H9 (cell line): ENCODE data around the gene TSPAN9. TPM values are rescaled to one million over a fixed set of nuclear protein-coding genes. Genes with fewer than 3 reads are reported as not detected.

Experiments
- DNase-seq: peaks from one replicate; pipeline ENCODE4 v3.0.0-alpha.2; 2017
- H2AFZ ChIP-seq: one replicate; pipeline ENCODE4 v1.6.1; 2013; ENCODE audit warnings: mild to moderate bottlenecking, low read length, control low read depth, moderate library complexity
- H2AK5ac ChIP-seq: 2 replicates; pipeline ENCODE4 v1.6.1; 2013; ENCODE audit warnings: low read length, control low read depth, mixed read lengths; ENCODE audit not compliant: insufficient read length
- H2BK120ac ChIP-seq: one replicate; pipeline ENCODE4 v1.6.1; 2013; ENCODE audit warnings: low read depth, mild to moderate bottlenecking, low read length, control low read depth, inconsistent platforms; ENCODE audit not compliant: poor library complexity, severe bottlenecking
- H2BK12ac ChIP-seq: 2 replicates; pipeline ENCODE4 v1.6.1; 2013; ENCODE audit warnings: low read length, control low read depth, mixed read lengths, low read depth; ENCODE audit not compliant: insufficient read length
- H2BK15ac ChIP-seq: 2 replicates; pipeline ENCODE4 v1.6.1; 2013; ENCODE audit warnings: low read depth, low read length, control low read depth
- H2BK20ac ChIP-seq: one replicate; pipeline ENCODE4 v1.6.1; 2013; ENCODE audit warnings: low read depth, mild to moderate bottlenecking, low read length, control low read depth, inconsistent platforms; ENCODE audit not compliant: poor library complexity, severe bottlenecking
- H2BK5ac ChIP-seq: 2 replicates; pipeline ENCODE4 v1.6.1; 2013; ENCODE audit warnings: low read length, control low read depth, mixed read lengths; ENCODE audit not compliant: insufficient read length
- H3K14ac ChIP-seq: 2 replicates; pipeline ENCODE4 v1.6.1; 2013; ENCODE audit warnings: low read length, control low read depth; ENCODE audit not compliant: insufficient read depth
- H3K18ac ChIP-seq: 2 replicates; pipeline ENCODE4 v1.6.1; 2013; ENCODE audit warnings: low read depth, mild to moderate bottlenecking, mixed read lengths, low read length, control low read depth; ENCODE audit not compliant: insufficient read length
- H3K23ac ChIP-seq: 2 replicates; pipeline ENCODE4 v1.6.1; 2013; ENCODE audit warnings: low read length, control low read depth, mixed read lengths, low read depth; ENCODE audit not compliant: insufficient read length
- H3K23me2 ChIP-seq: 2 replicates; pipeline ENCODE4 v1.6.1; 2013; ENCODE audit warnings: low read depth, mild to moderate bottlenecking, mixed read lengths, low read length, control low read depth; ENCODE audit not compliant: insufficient read length, poor library complexity, severe bottlenecking
- H3K27ac ChIP-seq: 2 replicates; pipeline ENCODE4 v1.5.1; 2013; ENCODE audit warnings: low read length, control low read depth, mixed read lengths, low read depth; ENCODE audit not compliant: insufficient read length
- H3K27me3 ChIP-seq: 2 replicates; pipeline ENCODE4 v1.6.1; 2013; ENCODE audit warnings: low read length, control low read depth, inconsistent platforms; ENCODE audit not compliant: insufficient read depth
- H3K4ac ChIP-seq: 2 replicates; pipeline ENCODE4 v1.6.1; 2013; ENCODE audit warnings: low read depth, mild to moderate bottlenecking, control low read depth, inconsistent platforms, low read length, moderate library complexity
- H3K4me1 ChIP-seq: 2 replicates; pipeline ENCODE4 v1.6.1; 2013; ENCODE audit warnings: low read length, control low read depth, inconsistent platforms; ENCODE audit not compliant: insufficient read depth
- H3K4me2 ChIP-seq: 2 replicates; pipeline ENCODE4 v1.6.1; 2013; ENCODE audit warnings: low read length, control low read depth, mixed read lengths; ENCODE audit not compliant: insufficient read length, insufficient read depth
- H3K56ac ChIP-seq: 2 replicates; pipeline ENCODE4 v1.6.1; 2013; ENCODE audit warnings: low read depth, mild to moderate bottlenecking, mixed read lengths, low read length, control low read depth; ENCODE audit not compliant: insufficient read length
- H3K79me1 ChIP-seq: 2 replicates; pipeline ENCODE4 v1.6.1; 2013; ENCODE audit warnings: low read depth, mild to moderate bottlenecking, moderate library complexity, low read length, control low read depth, inconsistent platforms; ENCODE audit not compliant: insufficient read depth, poor library complexity, severe bottlenecking
- H3K79me2 ChIP-seq: 2 replicates; pipeline ENCODE4 v1.6.1; 2013; ENCODE audit warnings: low read length, control low read depth, inconsistent platforms; ENCODE audit not compliant: insufficient read depth
- H3K9ac ChIP-seq: 2 replicates; pipeline ENCODE4 v1.6.1; 2013; ENCODE audit warnings: low read length, control low read depth, mixed read lengths; ENCODE audit not compliant: insufficient read length; ENCODE audit errors: extremely low read depth
- H3K9me3 ChIP-seq: one replicate; pipeline ENCODE4 v1.6.1; 2013; ENCODE audit warnings: low read depth, low read length, inconsistent platforms; ENCODE audit not compliant: control insufficient read depth
- H3T11ph ChIP-seq: one replicate; pipeline ENCODE4 v1.6.1; 2013; ENCODE audit warnings: mild to moderate bottlenecking, low read length, control low read depth, inconsistent platforms
- H4K20me1 ChIP-seq: one replicate; pipeline ENCODE4 v1.6.1; 2013; ENCODE audit not compliant: control insufficient read depth, insufficient read length, insufficient read depth
- H4K5ac ChIP-seq: 2 replicates; pipeline ENCODE4 v1.6.1; 2013; ENCODE audit warnings: low read depth, mild to moderate bottlenecking, mixed read lengths, low read length, control low read depth; ENCODE audit not compliant: insufficient read length
- H4K8ac ChIP-seq: replicated peaks from 2 replicates; pipeline ENCODE4 v1.6.1; 2013; ENCODE audit warnings: low read length, control low read depth, mixed read lengths, low read depth; ENCODE audit not compliant: insufficient read length
- H4K91ac ChIP-seq: 2 replicates; pipeline ENCODE4 v1.6.1; 2013; ENCODE audit warnings: low read depth, mild to moderate bottlenecking, moderate library complexity, mixed read lengths, low read length, control low read depth; ENCODE audit not compliant: insufficient read length
- H3K27ac Mint-ChIP-seq, 3 experiments: 2 replicates in 2 of 3; 3 replicates in 1 of 3; pipeline ENCODE4 v1.8.0; 2020 to 2021; ENCODE audit warnings: mixed read lengths in 3 of 3, mild to moderate bottlenecking in 1 of 3, moderate library complexity in 1 of 3
- H3K27me3 Mint-ChIP-seq: 2 replicates; pipeline ENCODE4 v1.8.0; 2021; ENCODE audit warnings: low read depth, mild to moderate bottlenecking, moderate library complexity, mixed read lengths
- H3K36me3 Mint-ChIP-seq, 3 experiments: 2 replicates in 2 of 3; 3 replicates in 1 of 3; pipeline ENCODE4 v1.8.0; 2020 to 2021; ENCODE audit warnings: low read depth in 3 of 3, mixed read lengths in 3 of 3; ENCODE audit not compliant: insufficient read depth in 1 of 3
- H3K4me1 Mint-ChIP-seq, 2 experiments: 2 replicates each; pipeline ENCODE4 v1.8.0; 2020; ENCODE audit warnings: mixed read lengths in 2 of 2
- H3K4me3 Mint-ChIP-seq, 2 experiments: 2 replicates in 1 of 2; 3 replicates in 1 of 2; pipeline ENCODE4 v1.8.0; 2020 to 2021; ENCODE audit warnings: mild to moderate bottlenecking in 2 of 2, mixed read lengths in 2 of 2, moderate library complexity in 1 of 2
- H3K9me3 Mint-ChIP-seq, 2 experiments: 2 replicates in 1 of 2; 3 replicates in 1 of 2; pipeline ENCODE4 v1.8.0; 2020; ENCODE audit warnings: mild to moderate bottlenecking in 2 of 2, mixed read lengths in 2 of 2, moderate library complexity in 1 of 2
- CTCF ChIP-seq: fragments of 200-600 bp; sonication (generic); conservative IDR thresholded peaks from 3 replicates; pipeline ENCODE4 v1.8.0; 2021; ENCODE audit warnings: antibody characterized with exemption, mild to moderate bottlenecking
- WGBS: extraction: QIAGEN DNeasy Blood & Tissue Kit; methylation state at CpG from one replicate; pipeline ENCODE4 v1.1.7; 2013; ENCODE audit warnings: missing lambda C conversion rate, low lambda C conversion rate, mixed read lengths; ENCODE audit not compliant: insufficient read length; ENCODE audit errors: extremely low coverage; 5-methylcytosine and 5-hydroxymethylcytosine counted together
- total RNA-seq: library from RNA; stranded (reverse); gene quantifications from 2 replicates; pipeline ENCODE4 v1.2.1, GENCODE V29; 2021

TSPAN9 gene
- total RNA-seq, 1 experiment from 2014 or later: 19.0 TPM

GRCh38 chr12:3195859-3196483, 118.8 kb downstream of the TSPAN9 start:
- no peak overlapping the region; a peak in 1 of 7 replicates for H3K27ac Mint-ChIP-seq
- no peak overlapping the region for H3K18ac ChIP-seq
- no peak overlapping the region for H4K8ac ChIP-seq
- H3K9me3 Mint-ChIP-seq: peaks cover 0 to 3% of the 10 kb centered on the region in 2 experiments; a peak in 1 of 5 replicates
- peaks cover 22% of the 10 kb centered on the region for H3K27me3 Mint-ChIP-seq
- no peaks in the 10 kb centered on the region for H3K9me3 ChIP-seq
- WGBS: no CpG with 5 or more reads among the region's 14 CpGs
- no peak overlapping the region for H2BK12ac ChIP-seq
- no peak overlapping the region for H3K23ac ChIP-seq
- H3K4ac ChIP-seq: no peak overlapping the region
- H3K4me1 Mint-ChIP-seq: peaks cover 34 to 35% of the 10 kb centered on the region in 2 experiments
- H3K36me3 Mint-ChIP-seq: peaks cover 3 to 4% (median 3%) of the 10 kb centered on the region in 3 experiments; a peak in 3 of 7 replicates
- no peak overlapping the region for H3K4me3 Mint-ChIP-seq
- no peak overlapping the region for H2BK20ac ChIP-seq
- H4K20me1 ChIP-seq: no peaks in the 10 kb centered on the region
- peaks cover 13% of the 10 kb centered on the region for H3K23me2 ChIP-seq
- no peaks in the 10 kb centered on the region for H3K79me1 ChIP-seq
- no peak overlapping the region for H3K9ac ChIP-seq
- no peak overlapping the region for H2AFZ ChIP-seq
- TF ChIP-seq CTCF: no peak
- H2BK5ac ChIP-seq: no peak overlapping the region
- DNase-seq: no peak
- H4K5ac ChIP-seq: no peak overlapping the region
- no peaks in the 10 kb centered on the region; the same call in 1 of the 2 replicates for H3K4me1 ChIP-seq
- peaks cover under 1% of the 10 kb centered on the region; the same call in 1 of the 2 replicates for H3K27me3 ChIP-seq
- no peak overlapping the region for H3K4me2 ChIP-seq
- no peak overlapping the region for H3T11ph ChIP-seq
- no peak overlapping the region for H3K27ac ChIP-seq
- H2BK15ac ChIP-seq: no peak overlapping the region
- H3K14ac ChIP-seq: no peak overlapping the region; the same call in 1 of the 2 replicates
- H3K56ac ChIP-seq: no peak overlapping the region
- no peak overlapping the region for H4K91ac ChIP-seq
- H3K79me2 ChIP-seq: no peaks in the 10 kb centered on the region
- H2BK120ac ChIP-seq: no peak overlapping the region
- no peak overlapping the region for H2AK5ac ChIP-seq
